K562 (cell line): ENCODE measurements around the gene FAM89B. TPM values are rescaled to one million over a fixed set of nuclear protein-coding genes. Genes with fewer than 3 reads are reported as not detected.

Experiments used
- HMG20B ChIP-seq: fragments of 250-450 bp; sonication (Bioruptor Pico); IDR thresholded peaks from 2 replicates; pipeline ENCODE4 v1.5.0; 2021; ENCODE audit warnings: mild to moderate bottlenecking
- HNRNPL ChIP-seq: fragments of 200-400 bp; formaldehyde crosslinking; IDR thresholded peaks from 2 replicates; pipeline ENCODE4 v1.6.1; 2017; ENCODE audit warnings: low read depth, mild to moderate bottlenecking, low read length
- HSF4 ChIP-seq: fragments of 250-450 bp; sonication (Bioruptor Pico); IDR thresholded peaks from 2 replicates; pipeline ENCODE4 v2.1.2; 2022; ENCODE audit warnings: mild to moderate bottlenecking, moderate library complexity, borderline replicate concordance
- KLF1 ChIP-seq: fragments of 450-650 bp; IDR thresholded peaks from 2 replicates; pipeline ENCODE4 v1.6.1; 2016; ENCODE audit warnings: missing genetic modification characterization, missing compliant biosample characterization
- NFIC ChIP-seq: fragments of 450-650 bp; IDR thresholded peaks from 2 replicates; pipeline ENCODE4 v1.6.1; 2017; ENCODE audit warnings: mild to moderate bottlenecking, inconsistent platforms
- RAD51 ChIP-seq: fragments of 450-650 bp; IDR thresholded peaks from 2 replicates; pipeline ENCODE4 v1.7.1; 2016; ENCODE audit warnings: low read depth, mild to moderate bottlenecking, borderline replicate concordance
- RFX1 ChIP-seq: fragments of 450-650 bp; IDR thresholded peaks from 2 replicates; pipeline ENCODE4 v1.6.1; 2016; ENCODE audit warnings: mild to moderate bottlenecking, moderate library complexity
- SNRNP70 ChIP-seq: fragments of 200-400 bp; formaldehyde crosslinking; optimal IDR thresholded peaks from 2 replicates; pipeline ENCODE3; 2017; ENCODE audit warnings: low read depth, low read length
- ZBED1 ChIP-seq: IDR thresholded peaks from 2 replicates; pipeline ENCODE4 v1.6.1; 2014
- ZNF408 ChIP-seq: fragments of 250-450 bp; sonication (Bioruptor Pico); IDR thresholded peaks from 2 replicates; pipeline ENCODE4 v1.4.0; 2020; ENCODE audit warnings: low read depth, mild to moderate bottlenecking, moderate library complexity
- ZNF586 ChIP-seq: fragments of 450-650 bp; formaldehyde crosslinking; conservative IDR thresholded peaks from 2 replicates; pipeline ENCODE4 v1.4.0; 2020; ENCODE audit warnings: mild to moderate bottlenecking, moderate library complexity
- polyA plus RNA-seq, 8 experiments: library from polyadenylated mRNA; depleted of rRNA in 4 of 8; stranded (reverse) in 5 of 8; unstranded in 3 of 8; fragments of >200 nt; fragmentation: Nextera tagmentation in 2 of 8; fragmentation: Illumina TruSeq in 1 of 8; extraction: Ambion mirVana in 2 of 8; extraction: Trizol in 1 of 8; gene quantifications; 2 replicates each; pipeline versions ENCODE4 v1.2.1 to v1.2.3, GENCODE V29; 2011 to 2014; ENCODE audit warnings: inconsistent platforms in 1 of 8, missing spikeins in 1 of 8
- total RNA-seq, 7 experiments: library from RNA; depleted of rRNA in 6 of 7; stranded (reverse); fragments of >200 nt in 6 of 7; fragmentation: Illumina TruSeq in 2 of 7; extraction: Trizol in 2 of 7; gene quantifications; 2 replicates each; pipeline versions ENCODE4 v1.2.1 to v1.2.3, GENCODE V29; 2011 to 2021; ENCODE audit warnings: low replicate concordance in 1 of 7
- TF ChIP-seq, protein P1 (sequence below): IDR thresholded peaks from 2 replicates; pipeline ENCODE4 v1.6.1; 2011; ENCODE audit warnings: borderline replicate concordance, low read depth, mild to moderate bottlenecking, moderate library complexity, low read length; ENCODE audit not compliant: insufficient read depth, poor library complexity, severe bottlenecking
- TF ChIP-seq, protein P2 (sequence below), 2 experiments: fragments of 150-350 bp in 1 of 2; IDR thresholded peaks; 2 replicates each; pipeline ENCODE4 v1.6.1; 2012 to 2016; ENCODE audit warnings: low read depth in 2 of 2, low read length in 2 of 2, mild to moderate bottlenecking in 1 of 2, moderate library complexity in 1 of 2
- TF ChIP-seq, protein P3 (sequence below): sonication (generic); formaldehyde crosslinking; IDR thresholded peaks from 2 replicates; pipeline ENCODE4 v1.8.0; 2023; ENCODE audit warnings: missing genetic modification reagents, mild to moderate bottlenecking, borderline replicate concordance
- TF ChIP-seq, protein P4 (sequence below): fragments of 250-450 bp; sonication (Bioruptor Pico); IDR thresholded peaks from 2 replicates; pipeline ENCODE4 v1.8.0; 2022; ENCODE audit warnings: moderate library complexity, mild to moderate bottlenecking, inconsistent platforms

Gene FAM89B
- total and polyA plus RNA-seq, 9 of the 15 experiments (the other 6 are each of a cell fraction or from before 2014, with no cell fraction given), result 0.32 to 27.6 (median 11.9) TPM

DNA sequence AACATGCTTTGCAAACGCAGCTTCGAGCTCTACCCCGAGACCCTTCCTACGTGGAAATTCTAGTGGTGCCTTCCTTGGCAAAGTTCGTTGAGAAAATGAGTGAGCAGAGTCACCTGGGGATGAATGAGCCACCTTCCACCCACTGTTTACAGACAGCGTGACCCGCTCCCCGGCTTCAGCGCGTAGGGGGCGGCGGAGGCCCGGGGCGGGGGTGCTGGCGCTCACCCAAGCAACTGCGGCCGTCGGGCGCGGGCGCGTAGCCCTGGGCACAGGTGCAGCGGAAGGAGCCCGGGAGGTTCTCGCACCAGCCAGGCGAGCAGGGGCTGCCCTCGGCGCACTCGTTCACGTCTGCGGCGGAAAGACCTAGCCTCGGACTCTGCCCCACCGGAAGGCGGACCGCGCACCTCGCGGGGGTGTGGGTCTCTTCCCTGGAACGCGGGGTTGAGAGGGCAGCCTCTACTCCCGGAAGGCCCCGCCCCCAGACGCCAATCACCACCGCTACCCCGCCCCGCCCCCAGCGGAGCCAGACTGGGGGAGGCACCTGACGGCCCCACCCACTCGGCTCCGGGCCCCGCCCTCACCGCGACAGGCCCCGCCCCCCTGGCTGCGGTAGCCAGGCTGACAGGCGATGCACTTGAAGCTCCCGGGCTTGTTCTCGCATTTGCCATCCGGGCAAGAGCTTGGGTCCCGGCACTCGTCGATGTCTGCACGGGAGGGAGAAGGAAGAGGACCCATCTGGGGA lies 25.9 kb upstream of the FAM89B start (continued):
- TF ChIP-seq, protein P1, sequence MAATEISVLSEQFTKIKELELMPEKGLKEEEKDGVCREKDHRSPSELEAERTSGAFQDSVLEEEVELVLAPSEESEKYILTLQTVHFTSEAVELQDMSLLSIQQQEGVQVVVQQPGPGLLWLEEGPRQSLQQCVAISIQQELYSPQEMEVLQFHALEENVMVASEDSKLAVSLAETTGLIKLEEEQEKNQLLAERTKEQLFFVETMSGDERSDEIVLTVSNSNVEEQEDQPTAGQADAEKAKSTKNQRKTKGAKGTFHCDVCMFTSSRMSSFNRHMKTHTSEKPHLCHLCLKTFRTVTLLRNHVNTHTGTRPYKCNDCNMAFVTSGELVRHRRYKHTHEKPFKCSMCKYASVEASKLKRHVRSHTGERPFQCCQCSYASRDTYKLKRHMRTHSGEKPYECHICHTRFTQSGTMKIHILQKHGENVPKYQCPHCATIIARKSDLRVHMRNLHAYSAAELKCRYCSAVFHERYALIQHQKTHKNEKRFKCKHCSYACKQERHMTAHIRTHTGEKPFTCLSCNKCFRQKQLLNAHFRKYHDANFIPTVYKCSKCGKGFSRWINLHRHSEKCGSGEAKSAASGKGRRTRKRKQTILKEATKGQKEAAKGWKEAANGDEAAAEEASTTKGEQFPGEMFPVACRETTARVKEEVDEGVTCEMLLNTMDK, result no peak
- TF ChIP-seq RAD51 (no peak), HNRNPL (peak; percentile 42; the same call in 1 of the 2 replicates), NFIC (peak; percentile 86), HMG20B (CRISPR knock-in tag) (no peak), RFX1 (no peak), ZNF586 (CRISPR knock-in tag) (no peak), ZBED1 (no peak), SNRNP70 (no peak), ZNF408 (CRISPR knock-in tag) (no peak), KLF1 (tag) (no peak; the same call in 1 of the 2 replicates), HSF4 (CRISPR knock-in tag) (no peak)
- TF ChIP-seq, protein P2, sequence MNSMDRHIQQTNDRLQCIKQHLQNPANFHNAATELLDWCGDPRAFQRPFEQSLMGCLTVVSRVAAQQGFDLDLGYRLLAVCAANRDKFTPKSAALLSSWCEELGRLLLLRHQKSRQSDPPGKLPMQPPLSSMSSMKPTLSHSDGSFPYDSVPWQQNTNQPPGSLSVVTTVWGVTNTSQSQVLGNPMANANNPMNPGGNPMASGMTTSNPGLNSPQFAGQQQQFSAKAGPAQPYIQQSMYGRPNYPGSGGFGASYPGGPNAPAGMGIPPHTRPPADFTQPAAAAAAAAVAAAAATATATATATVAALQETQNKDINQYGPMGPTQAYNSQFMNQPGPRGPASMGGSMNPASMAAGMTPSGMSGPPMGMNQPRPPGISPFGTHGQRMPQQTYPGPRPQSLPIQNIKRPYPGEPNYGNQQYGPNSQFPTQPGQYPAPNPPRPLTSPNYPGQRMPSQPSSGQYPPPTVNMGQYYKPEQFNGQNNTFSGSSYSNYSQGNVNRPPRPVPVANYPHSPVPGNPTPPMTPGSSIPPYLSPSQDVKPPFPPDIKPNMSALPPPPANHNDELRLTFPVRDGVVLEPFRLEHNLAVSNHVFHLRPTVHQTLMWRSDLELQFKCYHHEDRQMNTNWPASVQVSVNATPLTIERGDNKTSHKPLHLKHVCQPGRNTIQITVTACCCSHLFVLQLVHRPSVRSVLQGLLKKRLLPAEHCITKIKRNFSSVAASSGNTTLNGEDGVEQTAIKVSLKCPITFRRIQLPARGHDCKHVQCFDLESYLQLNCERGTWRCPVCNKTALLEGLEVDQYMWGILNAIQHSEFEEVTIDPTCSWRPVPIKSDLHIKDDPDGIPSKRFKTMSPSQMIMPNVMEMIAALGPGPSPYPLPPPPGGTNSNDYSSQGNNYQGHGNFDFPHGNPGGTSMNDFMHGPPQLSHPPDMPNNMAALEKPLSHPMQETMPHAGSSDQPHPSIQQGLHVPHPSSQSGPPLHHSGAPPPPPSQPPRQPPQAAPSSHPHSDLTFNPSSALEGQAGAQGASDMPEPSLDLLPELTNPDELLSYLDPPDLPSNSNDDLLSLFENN (IDR thresholded peaks at IDR 0.05; ENCODE audit: low read depth in 2 of 2, low read length in 2 of 2), result no peak
- TF ChIP-seq, protein P3, sequence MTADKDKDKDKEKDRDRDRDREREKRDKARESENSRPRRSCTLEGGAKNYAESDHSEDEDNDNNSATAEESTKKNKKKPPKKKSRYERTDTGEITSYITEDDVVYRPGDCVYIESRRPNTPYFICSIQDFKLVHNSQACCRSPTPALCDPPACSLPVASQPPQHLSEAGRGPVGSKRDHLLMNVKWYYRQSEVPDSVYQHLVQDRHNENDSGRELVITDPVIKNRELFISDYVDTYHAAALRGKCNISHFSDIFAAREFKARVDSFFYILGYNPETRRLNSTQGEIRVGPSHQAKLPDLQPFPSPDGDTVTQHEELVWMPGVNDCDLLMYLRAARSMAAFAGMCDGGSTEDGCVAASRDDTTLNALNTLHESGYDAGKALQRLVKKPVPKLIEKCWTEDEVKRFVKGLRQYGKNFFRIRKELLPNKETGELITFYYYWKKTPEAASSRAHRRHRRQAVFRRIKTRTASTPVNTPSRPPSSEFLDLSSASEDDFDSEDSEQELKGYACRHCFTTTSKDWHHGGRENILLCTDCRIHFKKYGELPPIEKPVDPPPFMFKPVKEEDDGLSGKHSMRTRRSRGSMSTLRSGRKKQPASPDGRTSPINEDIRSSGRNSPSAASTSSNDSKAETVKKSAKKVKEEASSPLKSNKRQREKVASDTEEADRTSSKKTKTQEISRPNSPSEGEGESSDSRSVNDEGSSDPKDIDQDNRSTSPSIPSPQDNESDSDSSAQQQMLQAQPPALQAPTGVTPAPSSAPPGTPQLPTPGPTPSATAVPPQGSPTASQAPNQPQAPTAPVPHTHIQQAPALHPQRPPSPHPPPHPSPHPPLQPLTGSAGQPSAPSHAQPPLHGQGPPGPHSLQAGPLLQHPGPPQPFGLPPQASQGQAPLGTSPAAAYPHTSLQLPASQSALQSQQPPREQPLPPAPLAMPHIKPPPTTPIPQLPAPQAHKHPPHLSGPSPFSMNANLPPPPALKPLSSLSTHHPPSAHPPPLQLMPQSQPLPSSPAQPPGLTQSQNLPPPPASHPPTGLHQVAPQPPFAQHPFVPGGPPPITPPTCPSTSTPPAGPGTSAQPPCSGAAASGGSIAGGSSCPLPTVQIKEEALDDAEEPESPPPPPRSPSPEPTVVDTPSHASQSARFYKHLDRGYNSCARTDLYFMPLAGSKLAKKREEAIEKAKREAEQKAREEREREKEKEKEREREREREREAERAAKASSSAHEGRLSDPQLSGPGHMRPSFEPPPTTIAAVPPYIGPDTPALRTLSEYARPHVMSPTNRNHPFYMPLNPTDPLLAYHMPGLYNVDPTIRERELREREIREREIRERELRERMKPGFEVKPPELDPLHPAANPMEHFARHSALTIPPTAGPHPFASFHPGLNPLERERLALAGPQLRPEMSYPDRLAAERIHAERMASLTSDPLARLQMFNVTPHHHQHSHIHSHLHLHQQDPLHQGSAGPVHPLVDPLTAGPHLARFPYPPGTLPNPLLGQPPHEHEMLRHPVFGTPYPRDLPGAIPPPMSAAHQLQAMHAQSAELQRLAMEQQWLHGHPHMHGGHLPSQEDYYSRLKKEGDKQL (CRISPR knock-in tag), result no peak
- TF ChIP-seq, protein P4, sequence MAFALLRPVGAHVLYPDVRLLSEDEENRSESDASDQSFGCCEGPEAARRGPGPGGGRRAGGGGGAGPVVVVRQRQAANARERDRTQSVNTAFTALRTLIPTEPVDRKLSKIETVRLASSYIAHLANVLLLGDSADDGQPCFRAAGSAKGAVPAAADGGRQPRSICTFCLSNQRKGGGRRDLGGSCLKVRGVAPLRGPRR (CRISPR knock-in tag), result no peak; the same call in 1 of the 2 replicates
